Osteoblast (primary cell): ENCODE measurements around the gene FHIT. TPM values are rescaled to one million over a fixed set of nuclear protein-coding genes. Genes with fewer than 3 reads are reported as not detected.

Experiments used
- DNase-seq: peaks from one replicate; pipeline ENCODE4 v3.0.0; 2011; ENCODE audit warnings: low spot score, mixed read lengths; ENCODE audit not compliant: insufficient read length; ENCODE audit errors: missing footprints
- H2AFZ ChIP-seq: 2 replicates; pipeline ENCODE4 v1.6.0; 2011; ENCODE audit warnings: mild to moderate bottlenecking, low read length
- H3K27ac ChIP-seq: 2 replicates; pipeline ENCODE4 v1.5.1; 2011; ENCODE audit warnings: mild to moderate bottlenecking, low read depth, low read length, moderate library complexity
- H3K27me3 ChIP-seq: 2 replicates; pipeline ENCODE4 v1.6.0; 2012; ENCODE audit warnings: mild to moderate bottlenecking, control low read depth, inconsistent platforms, low read length, moderate library complexity; ENCODE audit not compliant: insufficient read depth
- H3K36me3 ChIP-seq: 2 replicates; pipeline ENCODE4 v1.5.1; 2011; ENCODE audit warnings: mild to moderate bottlenecking, low read length, control low read depth, moderate library complexity; ENCODE audit not compliant: insufficient read depth
- H3K4me1 ChIP-seq: 2 replicates; pipeline ENCODE4 v1.5.1; 2011; ENCODE audit warnings: mild to moderate bottlenecking, low read length, control low read depth, moderate library complexity; ENCODE audit not compliant: insufficient read depth
- H3K4me2 ChIP-seq: 2 replicates; pipeline ENCODE4 v1.6.0; 2011; ENCODE audit warnings: mild to moderate bottlenecking, low read length; ENCODE audit not compliant: insufficient read depth
- H3K4me3 ChIP-seq: fragments of 200-600 bp; sonication (generic); 3 replicates; pipeline ENCODE4 v1.5.1; 2012; ENCODE audit warnings: mild to moderate bottlenecking, low read length, inconsistent platforms; ENCODE audit not compliant: insufficient read depth
- H3K79me2 ChIP-seq: 2 replicates; pipeline ENCODE4 v1.6.0; 2012; ENCODE audit warnings: mild to moderate bottlenecking, low read length, control low read depth, inconsistent platforms; ENCODE audit not compliant: insufficient read depth
- H3K9me3 ChIP-seq: 2 replicates; pipeline ENCODE4 v1.5.1; 2011; ENCODE audit warnings: low read depth, low read length, control low read depth
- H4K20me1 ChIP-seq: 2 replicates; pipeline ENCODE4 v1.6.0; 2012; ENCODE audit warnings: mild to moderate bottlenecking, low read length, control low read depth; ENCODE audit not compliant: insufficient read depth
- CTCF ChIP-seq: IDR thresholded peaks from 2 replicates; pipeline ENCODE4 v1.5.1; 2011; ENCODE audit warnings: mild to moderate bottlenecking, low read depth, low read length, moderate library complexity; ENCODE audit errors: extremely low read depth
- total RNA-seq: library from RNA; depleted of rRNA; stranded (reverse); fragments of >200 nt; gene quantifications from 2 replicates; pipeline ENCODE4 v1.2.3, GENCODE V29; 2012

The FHIT gene
- total RNA-seq, 1 donor: 3.3 TPM

GRCh38 chr3:60402931-60403330 is 848.3 kb downstream of the FHIT start:
- Histone ChIP-seq H4K20me1 (no peaks in the 10 kb centered on the region), H3K36me3 (no peaks in the 10 kb centered on the region), H3K4me2 (no peak overlapping the region), H3K27ac (no peak overlapping the region), H3K4me3 (no peak overlapping the region), H3K79me2 (no peaks in the 10 kb centered on the region), H2AFZ (no peak overlapping the region), H3K4me1 (no peaks in the 10 kb centered on the region), H3K9me3 (no peaks in the 10 kb centered on the region), H3K27me3 (no peaks in the 10 kb centered on the region)
- no peak for DNase-seq
- TF ChIP-seq CTCF: no peak

GRCh38 chr3:60399861-60400845 is 851.1 kb downstream of the FHIT start:
- H3K4me3 ChIP-seq: no peak overlapping the region
- H4K20me1 ChIP-seq: no peaks in the 10 kb centered on the region

DNA sequence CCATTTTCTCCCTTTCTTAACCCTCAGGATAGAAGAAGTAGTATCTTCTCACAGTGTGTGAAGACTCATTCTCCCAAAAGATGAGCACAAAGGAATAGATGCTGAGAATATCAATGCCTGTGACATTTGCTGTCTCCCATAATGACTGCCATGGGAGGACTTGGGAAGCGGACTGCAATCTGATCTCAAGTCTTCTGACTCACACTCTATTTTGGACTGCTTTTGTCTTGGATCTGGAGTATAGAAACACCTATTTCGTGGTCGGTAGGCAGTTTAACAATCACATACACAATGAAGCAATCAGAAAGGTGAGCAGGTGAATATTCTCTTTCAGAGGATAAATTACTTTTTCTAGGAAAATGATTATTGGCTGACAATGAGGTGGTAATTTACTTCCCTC is 852.0 kb downstream of the FHIT start:
- H3K9me3 ChIP-seq: no peaks in the 10 kb centered on the region
- DNase-seq: no peak
- no peak overlapping the region for H3K27ac ChIP-seq
- no peaks in the 10 kb centered on the region for H4K20me1 ChIP-seq
- H2AFZ ChIP-seq: no peak overlapping the region
- H3K4me1 ChIP-seq: no peaks in the 10 kb centered on the region
- H3K4me3 ChIP-seq: no peak overlapping the region
- H3K79me2 ChIP-seq: no peaks in the 10 kb centered on the region
- no peak for TF ChIP-seq CTCF
- no peaks in the 10 kb centered on the region for H3K36me3 ChIP-seq
- no peaks in the 10 kb centered on the region for H3K27me3 ChIP-seq
- no peak overlapping the region for H3K4me2 ChIP-seq

More at GRCh38 chr3:60399861-60400845, 851.1 kb downstream of the FHIT start:
- TF ChIP-seq CTCF: no peak
- Histone ChIP-seq H3K36me3 (no peaks in the 10 kb centered on the region), H3K79me2 (no peaks in the 10 kb centered on the region), H3K4me2 (no peak overlapping the region), H2AFZ (no peak overlapping the region), H3K4me1 (no peaks in the 10 kb centered on the region), H3K27ac (no peak overlapping the region), H3K9me3 (no peaks in the 10 kb centered on the region), H3K27me3 (no peaks in the 10 kb centered on the region)
- DNase-seq: no peak

DNA sequence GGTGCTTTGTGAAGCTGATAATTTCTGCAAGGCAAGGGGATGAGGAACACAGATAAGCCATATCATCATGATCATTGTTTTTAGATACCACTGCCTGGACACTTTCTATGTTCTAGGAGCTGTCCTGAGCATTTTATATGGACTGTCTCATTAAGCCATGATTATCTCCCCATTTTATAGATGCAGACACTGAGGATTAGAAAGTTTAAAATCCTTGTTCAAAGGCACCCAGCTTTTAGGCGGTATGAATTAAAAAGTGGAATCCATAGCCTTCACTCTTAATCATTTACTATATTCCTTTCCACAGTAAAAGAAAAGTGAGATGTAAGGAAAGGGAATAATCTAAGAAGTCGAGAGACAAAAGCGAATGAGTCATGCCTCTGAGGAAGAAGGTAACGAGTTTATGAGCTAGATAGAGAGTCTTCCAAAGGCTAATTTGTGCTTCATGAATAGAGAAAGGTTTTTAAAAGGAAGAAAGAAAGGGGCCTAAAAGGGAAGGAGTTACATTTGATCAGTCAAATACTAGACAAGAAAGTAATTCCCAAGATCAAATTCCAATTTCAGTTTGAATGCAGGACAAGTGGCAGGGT is 856.0 kb downstream of the FHIT start:
- no peak overlapping the region for H3K27ac ChIP-seq
- H3K79me2 ChIP-seq: no peaks in the 10 kb centered on the region
- H3K4me3 ChIP-seq: no peak overlapping the region
- no peak for TF ChIP-seq CTCF
- no peaks in the 10 kb centered on the region for H3K9me3 ChIP-seq
- no peaks in the 10 kb centered on the region for H3K4me1 ChIP-seq
- H4K20me1 ChIP-seq: no peaks in the 10 kb centered on the region
- no peak for DNase-seq
- H3K27me3 ChIP-seq: no peaks in the 10 kb centered on the region
- no peak overlapping the region for H2AFZ ChIP-seq
- no peak overlapping the region for H3K4me2 ChIP-seq
- no peaks in the 10 kb centered on the region for H3K36me3 ChIP-seq
